H1 (cell line): ENCODE measurements around the gene TBC1D17. TPM values are rescaled to one million over a fixed set of nuclear protein-coding genes. Genes with fewer than 3 reads are reported as not detected.

Experiments used
- ASH2L ChIP-seq: fragments of 200-600, 300-600 bp; sonication (generic); IDR thresholded peaks from one replicate; pipeline ENCODE4 v1.7.1; 2017; ENCODE audit warnings: low read length
- CTCF ChIP-seq, 3 experiments: IDR thresholded peaks; 1 replicate in 2 of 3; 2 replicates in 1 of 3; pipeline versions ENCODE4 v1.5.1 to v1.6.1; 2011; ENCODE audit warnings: low read length in 3 of 3, mild to moderate bottlenecking in 3 of 3, inconsistent platforms in 2 of 3, low read depth in 1 of 3, moderate library complexity in 1 of 3; ENCODE audit not compliant: insufficient read depth in 1 of 3; ENCODE audit errors: control extremely low read depth in 1 of 3
- KDM4A ChIP-seq: IDR thresholded peaks from one replicate; pipeline ENCODE4 v1.7.1; 2012; ENCODE audit warnings: low read depth, mild to moderate bottlenecking, moderate library complexity, low read length, inconsistent platforms; ENCODE audit not compliant: severe bottlenecking
- SP1 ChIP-seq: IDR thresholded peaks from 2 replicates; pipeline ENCODE4 v1.6.1; 2011; ENCODE audit warnings: low read depth, low read length
- TBP ChIP-seq: IDR thresholded peaks from 2 replicates; pipeline ENCODE4 v1.6.1; 2011; ENCODE audit warnings: low read depth, low read length, improper control_type of control experiment
- TCF12 ChIP-seq: IDR thresholded peaks from 2 replicates; pipeline ENCODE4 v1.6.1; 2011; ENCODE audit warnings: low read depth, mild to moderate bottlenecking, low read length
- polyA plus RNA-seq, 7 experiments: library from polyadenylated mRNA; depleted of rRNA in 3 of 7; stranded (reverse) in 5 of 7; unstranded in 2 of 7; fragments of >200 nt in 5 of 7; fragments of 200-250 nt in 2 of 7; gene quantifications; 1 replicate in 5 of 7; 2 replicates in 1 of 7; 4 replicates in 1 of 7; pipeline versions ENCODE4 v1.2.1 to v1.2.3, GENCODE V29; 2011 to 2013; ENCODE audit warnings: missing spikeins in 2 of 7, mixed read lengths in 2 of 7
- total RNA-seq: library from RNA; stranded (reverse); fragmentation: NEBNext Ultra II Directional; extraction: Animal tissue kit (Norgen Biotek cat#: 25700); gene quantifications from 2 replicates; pipeline ENCODE4 v1.2.1, GENCODE V29; 2021

Gene TBC1D17
- total and polyA plus RNA-seq, 2 of the 8 experiments (the other 6 are each of a cell fraction or from before 2014, with no cell fraction given) = 30.3 to 44.9 TPM

DNA sequence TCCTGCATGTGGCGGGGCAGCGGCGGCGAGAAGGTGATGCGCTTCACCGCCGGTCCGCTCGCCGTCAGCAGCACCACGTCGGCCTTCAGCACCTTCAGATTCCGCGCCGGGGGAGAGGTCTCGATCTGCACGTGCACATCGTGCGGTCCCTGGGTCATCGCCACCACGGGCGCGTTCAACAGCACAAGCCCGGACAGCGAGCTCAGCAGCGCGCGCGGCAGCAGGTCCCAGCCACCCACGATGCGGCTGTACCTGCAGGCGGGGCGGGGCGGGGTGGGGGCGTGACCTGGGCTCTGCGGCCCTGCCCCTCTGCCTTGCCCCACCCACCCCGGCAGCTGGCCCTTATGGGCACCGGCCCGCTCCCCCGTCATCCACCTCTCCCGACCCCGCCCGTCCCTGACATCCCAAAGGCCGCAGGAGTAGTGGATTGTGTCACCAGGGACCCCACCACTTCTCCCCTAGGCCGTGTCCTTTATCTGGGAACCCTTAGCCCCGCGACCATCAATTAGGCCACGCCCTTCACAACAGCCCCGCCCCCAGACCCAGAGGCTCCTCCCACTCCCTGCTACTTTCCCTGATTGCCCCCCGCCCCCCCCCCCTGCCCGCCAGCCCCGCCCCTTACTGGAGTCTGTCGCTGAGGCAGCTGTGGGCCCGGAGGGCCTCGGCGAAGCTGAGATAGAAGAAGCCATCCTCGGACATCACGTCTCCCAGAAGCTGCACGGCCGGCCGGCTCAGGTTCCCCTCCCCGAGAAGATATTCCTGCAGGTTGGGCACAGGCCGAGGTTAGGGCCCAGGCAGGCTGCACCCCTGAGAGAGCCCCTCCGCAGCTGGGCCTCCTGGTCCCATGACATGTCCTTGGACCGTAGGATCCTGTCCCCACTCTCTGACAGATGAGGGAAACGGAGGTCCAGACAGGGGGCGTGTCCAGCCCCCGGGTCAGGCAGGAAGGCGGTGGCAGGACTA is 13.1 kb downstream of the TBC1D17 start (continued):
- TF ChIP-seq ASH2L = no peak
- TF ChIP-seq TCF12 = no peak
- TF ChIP-seq TBP = peak; percentile 4; the same call in 1 of the 2 replicates
- TF ChIP-seq KDM4A = peak; percentile 68
- peak in 1 of 3 experiments; percentile 3; a peak in 1 of 4 replicates for TF ChIP-seq CTCF (IDR thresholded peaks at IDR 0.05; ENCODE audit: control extremely low read depth in 1 of 3, insufficient read depth in 1 of 3, low read depth in 1 of 3, low read length in 3 of 3)
- TF ChIP-seq SP1 = 0 out of 2 replicates have a peak, but pooled peaks have one; percentile 16
